ENCODE data around the gene TMEM26. TPM values are rescaled to one million over a fixed set of nuclear protein-coding genes. Genes with fewer than 3 reads are reported as not detected.

The TMEM26 gene
- not detected for total RNA-seq

DNA sequence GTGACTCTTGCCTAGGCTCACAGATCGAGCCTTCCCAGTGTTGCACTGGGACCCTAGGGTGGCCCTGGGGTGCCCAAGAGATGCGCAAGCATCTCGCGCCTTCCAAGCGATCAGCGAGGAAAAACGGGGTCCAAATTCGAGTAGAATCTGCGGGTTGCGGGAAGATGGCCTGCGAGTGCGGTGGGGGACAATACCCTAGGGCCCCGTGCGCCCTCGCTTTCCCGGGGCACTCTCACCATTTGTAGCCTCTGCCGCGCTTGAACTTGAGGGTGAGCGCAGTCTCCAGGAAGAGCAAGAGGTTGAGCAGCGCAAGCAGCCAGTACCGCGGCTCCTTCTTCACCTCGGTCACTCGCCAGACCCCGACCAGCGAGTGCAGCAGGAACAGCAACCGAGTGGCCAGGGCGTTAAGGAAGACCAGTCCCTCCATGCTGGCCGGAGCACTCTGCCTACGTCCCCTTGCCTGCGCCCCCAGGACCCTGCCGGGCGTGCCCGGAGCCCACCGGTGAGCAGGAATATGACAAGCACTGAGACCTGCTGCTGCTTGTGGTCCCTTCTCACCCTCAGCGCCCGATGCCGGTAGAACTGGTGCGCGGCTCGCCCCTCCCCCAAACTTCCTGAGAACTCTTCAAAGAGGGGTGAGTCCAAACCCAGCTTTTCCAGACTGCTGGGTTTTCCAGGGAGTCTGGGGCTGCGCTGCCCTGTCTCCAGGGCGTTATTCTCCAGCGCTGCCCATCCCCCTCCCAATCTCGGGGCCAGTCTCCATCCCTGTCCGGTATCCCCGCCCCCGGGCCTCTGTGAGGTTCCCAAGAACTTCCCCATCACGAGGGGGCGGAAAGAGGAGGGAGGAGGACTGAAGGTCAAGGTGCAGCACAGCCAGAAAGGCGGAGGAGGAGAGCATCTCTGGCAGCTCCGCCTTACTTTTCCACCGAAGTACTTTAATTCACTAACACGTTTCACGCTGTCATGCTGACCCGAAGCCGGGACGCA is at the start of gene TMEM26:
TSS of gene TMEM26 (minus strand) at position 727 of the 987 bp plus-strand sequence. CDS start at position 427, 300 bp downstream.
- peak; percentile 25 for DNase-seq

DNA sequence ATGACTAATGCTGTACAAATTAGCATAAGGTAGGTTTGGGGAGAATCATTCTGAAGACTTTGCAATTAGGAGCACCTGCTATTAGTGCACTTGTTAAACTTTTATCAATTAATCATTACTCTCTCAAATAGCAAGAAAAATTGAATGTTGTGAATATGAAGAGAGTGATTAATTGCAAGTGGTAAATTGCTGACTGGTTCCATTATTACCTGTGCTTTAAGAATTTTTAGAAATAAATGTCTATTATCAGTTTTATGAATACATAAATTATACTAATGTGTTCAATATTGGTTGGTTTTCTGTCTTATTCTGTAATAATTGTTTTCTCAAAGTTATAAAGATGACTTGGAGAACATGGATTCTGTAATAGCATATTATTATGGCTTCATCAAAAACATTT is 47.3 kb upstream of the TMEM26 start:
- H3K27me3 Mint-ChIP-seq: peaks cover 5% of the 10 kb centered on the region
- POLR2A ChIA-PET: no interaction called here
- H3K4me3 Mint-ChIP-seq: no peak overlapping the region
- intact Hi-C loops (cut with DNase I, micrococcal nuclease): no loop called here
- H3K27ac Mint-ChIP-seq: no peak overlapping the region
- no peaks in the 10 kb centered on the region for H3K36me3 Mint-ChIP-seq (ENCODE audit: low read depth)
- no peaks in the 10 kb centered on the region for H3K9me3 Mint-ChIP-seq (ENCODE audit: low read depth)
- no peaks in the 10 kb centered on the region for H3K4me1 Mint-ChIP-seq
- DNase-seq (no peak), ATAC-seq (no peak)
- CTCF ChIA-PET: interaction anchor here (0.6 kb wide), 1 partner anchor 452 kb away, joined by 3 read pairs; no protein-coding TSS in a partner anchor

More for the DNA sequence above, at the start of gene TMEM26:
- Mint-ChIP-seq H3K27me3 (peaks cover 22% of the 10 kb centered on the region), H3K36me3 (ENCODE audit: low read depth) (no peaks in the 10 kb centered on the region), H3K27ac (no peak within 1 kb of the TSS), H3K4me1 (peaks cover 11% of the 10 kb centered on the region), H3K4me3 (peak within 1 kb of the TSS; percentile 25), H3K9me3 (ENCODE audit: low read depth) (no peaks in the 10 kb centered on the region)
- ATAC-seq: peak; percentile 26
- intact Hi-C loops (cut with DNase I, micrococcal nuclease): no loop called here
- POLR2A ChIA-PET: no interaction called here
- CTCF ChIA-PET: interaction anchor here (0.6 kb wide), 1 partner anchor 9 kb away, joined by 3 read pairs; no protein-coding TSS in a partner anchor

DNA sequence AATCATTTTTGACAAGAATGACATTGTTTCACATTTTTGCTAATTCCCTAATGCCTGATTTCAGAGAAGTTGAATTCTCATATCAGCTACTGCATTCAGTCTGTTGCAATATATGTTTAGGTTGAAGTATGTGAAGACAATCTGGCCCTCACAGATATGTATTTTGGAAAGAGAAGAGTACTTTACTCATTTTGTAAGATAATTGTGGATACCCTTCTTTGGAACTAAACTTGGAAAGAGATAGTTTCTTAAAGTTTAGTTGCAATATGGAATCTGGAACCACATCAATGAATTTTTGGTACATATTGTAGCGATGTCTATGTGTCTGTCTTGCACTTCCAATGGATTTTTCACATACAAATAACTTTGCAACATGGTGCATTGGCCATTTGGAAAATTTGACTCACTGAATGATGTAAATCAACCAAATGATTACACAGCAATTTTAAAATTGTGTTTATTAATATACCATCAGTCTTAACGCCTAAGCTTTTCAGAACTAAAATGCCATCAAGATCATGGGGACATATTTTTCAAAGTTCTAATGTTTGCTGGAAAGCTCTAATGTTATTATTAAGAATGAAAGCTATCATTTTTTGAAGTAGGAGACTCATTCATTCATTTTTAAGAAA is 39.3 kb upstream of the TMEM26 start:
- Mint-ChIP-seq H3K27ac (no peak overlapping the region), H3K27me3 (no peaks in the 10 kb centered on the region), H3K4me3 (no peak overlapping the region), H3K36me3 (ENCODE audit: low read depth) (no peaks in the 10 kb centered on the region), H3K4me1 (no peaks in the 10 kb centered on the region), H3K9me3 (ENCODE audit: low read depth) (no peaks in the 10 kb centered on the region)
- DNase-seq (no peak), ATAC-seq (no peak)
- ChIA-PET POLR2A (interaction anchor here (0.5 kb wide), 1 partner anchor 238 kb away, joined by 3 read pairs; no protein-coding TSS in a partner anchor), CTCF (no interaction called here)
- intact Hi-C loops (cut with DNase I, micrococcal nuclease): no loop called here

DNA sequence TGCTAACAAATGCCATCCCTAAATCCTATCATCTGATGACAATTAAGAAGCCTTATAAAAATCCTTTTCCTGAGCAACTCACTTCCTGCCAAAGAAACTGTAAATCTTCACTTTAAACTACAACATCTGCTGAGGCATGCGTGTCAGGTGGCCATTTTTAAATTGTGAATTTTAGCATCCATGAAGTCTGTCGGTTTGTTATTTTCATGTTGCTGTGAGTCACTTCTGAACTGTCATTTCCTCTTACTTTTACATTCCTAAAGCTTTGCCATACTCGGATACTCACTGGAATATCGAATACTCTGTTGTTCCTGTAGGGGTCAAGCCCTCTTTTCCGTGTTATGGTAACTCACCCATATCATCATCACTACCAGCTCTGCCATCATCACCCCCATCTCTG is 34.3 kb upstream of the TMEM26 start:
- POLR2A ChIA-PET: no interaction called here
- DNase-seq: no peak
- Mint-ChIP-seq H3K27ac (no peak overlapping the region), H3K36me3 (ENCODE audit: low read depth) (no peaks in the 10 kb centered on the region), H3K4me3 (no peak overlapping the region), H3K27me3 (peaks cover 2% of the 10 kb centered on the region), H3K9me3 (ENCODE audit: low read depth) (no peaks in the 10 kb centered on the region), H3K4me1 (no peaks in the 10 kb centered on the region)
- intact Hi-C loops (cut with DNase I, micrococcal nuclease): no loop called here
- CTCF ChIA-PET: no interaction called here
- no peak for ATAC-seq

DNA sequence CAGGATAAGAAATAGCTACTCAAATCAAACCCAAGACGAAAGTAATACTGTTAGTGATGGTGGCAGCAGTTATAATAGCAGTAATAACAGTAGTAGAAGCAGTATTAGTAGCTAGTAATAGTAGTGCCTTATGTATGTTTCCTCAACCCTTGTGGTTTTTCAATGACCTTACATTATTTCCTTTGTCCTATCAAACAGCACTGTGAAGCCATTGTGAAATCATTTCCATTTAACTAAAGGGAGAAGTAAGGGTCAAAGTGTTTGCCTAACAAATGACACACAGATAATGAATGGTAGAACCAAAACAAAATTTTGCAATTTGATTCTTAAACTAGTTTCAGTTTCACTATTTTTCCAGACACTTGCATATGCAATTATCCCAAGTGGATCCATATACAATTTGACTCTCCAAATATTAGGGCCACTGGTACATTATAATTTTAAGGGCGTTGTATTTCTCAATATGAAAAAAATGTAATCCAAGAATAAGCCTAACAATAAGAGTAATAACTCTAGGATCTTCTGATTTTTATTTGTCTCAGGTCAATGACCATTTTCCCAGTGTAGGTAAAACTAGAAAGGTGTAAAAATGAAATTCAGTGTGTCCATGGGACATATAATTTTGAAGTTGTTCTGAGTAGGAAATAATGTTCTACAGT is 33.7 kb upstream of the TMEM26 start:
- DNase-seq (no peak), ATAC-seq (no peak)
- ChIA-PET CTCF (no interaction called here), POLR2A (no interaction called here)
- Mint-ChIP-seq H3K27me3 (peaks cover 2% of the 10 kb centered on the region), H3K36me3 (ENCODE audit: low read depth) (no peaks in the 10 kb centered on the region), H3K4me3 (no peak overlapping the region), H3K9me3 (ENCODE audit: low read depth) (no peaks in the 10 kb centered on the region), H3K27ac (no peak overlapping the region), H3K4me1 (no peaks in the 10 kb centered on the region)
- intact Hi-C loops (cut with DNase I, micrococcal nuclease): no loop called here

GRCh38 chr10:61486251-61486650 is 33.1 kb upstream of the TMEM26 start:
- CTCF ChIA-PET: no interaction called here
- no peak overlapping the region for H3K4me3 Mint-ChIP-seq
- POLR2A ChIA-PET: no interaction called here
- no peaks in the 10 kb centered on the region for H3K4me1 Mint-ChIP-seq
- H3K27ac Mint-ChIP-seq: no peak overlapping the region
- intact Hi-C loops (cut with DNase I, micrococcal nuclease): no loop called here
- peaks cover 2% of the 10 kb centered on the region for H3K27me3 Mint-ChIP-seq
- ATAC-seq (no peak), DNase-seq (no peak)
- no peaks in the 10 kb centered on the region for H3K9me3 Mint-ChIP-seq (ENCODE audit: low read depth)
- H3K36me3 Mint-ChIP-seq (ENCODE audit: low read depth): no peaks in the 10 kb centered on the region

DNA sequence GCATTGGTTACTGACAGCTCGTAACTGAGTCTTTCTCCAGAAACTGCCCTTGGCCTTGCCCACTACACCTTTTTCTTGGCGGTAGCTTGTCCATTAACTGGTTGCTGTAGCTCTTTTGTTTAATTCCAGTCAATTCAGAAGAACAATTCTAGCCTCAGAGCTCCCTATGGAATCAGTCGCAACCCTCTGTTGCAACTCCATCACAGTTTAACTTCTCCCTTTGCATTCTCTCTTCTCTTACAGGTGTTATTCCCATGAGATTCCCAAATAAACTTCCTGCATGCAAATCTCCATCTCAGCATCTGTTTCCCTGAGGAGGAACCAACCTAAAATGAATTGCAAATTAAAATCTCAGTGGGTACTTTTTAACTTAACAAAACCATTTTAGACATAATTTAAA is 28.4 kb upstream of the TMEM26 start:
- ChIA-PET CTCF (interaction anchor here (0.8 kb wide), 1 partner anchor 15 kb away, joined by 3 read pairs; no protein-coding TSS in a partner anchor), POLR2A (no interaction called here)
- Mint-ChIP-seq H3K4me1 (no peaks in the 10 kb centered on the region), H3K27me3 (peaks cover 5% of the 10 kb centered on the region), H3K9me3 (ENCODE audit: low read depth) (no peaks in the 10 kb centered on the region), H3K36me3 (ENCODE audit: low read depth) (no peaks in the 10 kb centered on the region), H3K4me3 (no peak overlapping the region), H3K27ac (no peak overlapping the region)
- DNase-seq: no peak
- ATAC-seq: no peak
- intact Hi-C loops (cut with DNase I, micrococcal nuclease): no loop called here

- Mint-ChIP-seq H3K9me3 (ENCODE audit: low read depth) (no peaks in the 10 kb centered on the region), H3K4me1 (no peaks in the 10 kb centered on the region), H3K27me3 (peaks cover 5% of the 10 kb centered on the region), H3K27ac (no peak overlapping the region), H3K4me3 (no peak overlapping the region), H3K36me3 (ENCODE audit: low read depth) (no peaks in the 10 kb centered on the region)
- DNase-seq (no peak), ATAC-seq (no peak)
- ChIA-PET POLR2A (no interaction called here), CTCF (no interaction called here)
- intact Hi-C loops (cut with DNase I, micrococcal nuclease): no loop called here
These were observed 27.0 kb upstream of the TMEM26 start for GRCh38 chr10:61480208-61480607.

GRCh38 chr10:61478621-61479312 is 25.6 kb upstream of the TMEM26 start:
- ChIA-PET CTCF (no interaction called here), POLR2A (no interaction called here)
- intact Hi-C loops (cut with DNase I, micrococcal nuclease): no loop called here

GRCh38 chr10:61477451-61477850 is 24.3 kb upstream of the TMEM26 start:
- no peaks in the 10 kb centered on the region for H3K9me3 Mint-ChIP-seq (ENCODE audit: low read depth)
- H3K27me3 Mint-ChIP-seq: peaks cover 2% of the 10 kb centered on the region
- H3K4me1 Mint-ChIP-seq: no peaks in the 10 kb centered on the region

More at GRCh38 chr10:61478621-61479312, 25.6 kb upstream of the TMEM26 start:
- Mint-ChIP-seq H3K27me3 (peaks cover 3% of the 10 kb centered on the region), H3K4me1 (no peaks in the 10 kb centered on the region), H3K27ac (no peak overlapping the region), H3K4me3 (no peak overlapping the region), H3K9me3 (ENCODE audit: low read depth) (no peaks in the 10 kb centered on the region), H3K36me3 (ENCODE audit: low read depth) (no peaks in the 10 kb centered on the region)
- ATAC-seq: no peak
- no peak for DNase-seq

GRCh38 chr10:61476529-61476928 is 23.3 kb upstream of the TMEM26 start:
- ATAC-seq (no peak), DNase-seq (no peak)
- Mint-ChIP-seq H3K9me3 (ENCODE audit: low read depth) (no peaks in the 10 kb centered on the region), H3K4me3 (no peak overlapping the region), H3K27ac (no peak overlapping the region), H3K36me3 (ENCODE audit: low read depth) (no peaks in the 10 kb centered on the region), H3K27me3 (peaks cover 2% of the 10 kb centered on the region), H3K4me1 (no peaks in the 10 kb centered on the region)
- ChIA-PET CTCF (no interaction called here), POLR2A (no interaction called here)
- intact Hi-C loops (cut with DNase I, micrococcal nuclease): no loop called here

More at GRCh38 chr10:61477451-61477850, 24.3 kb upstream of the TMEM26 start:
- intact Hi-C loops (cut with DNase I, micrococcal nuclease): no loop called here
- DNase-seq: no peak
- ChIA-PET CTCF (no interaction called here), POLR2A (no interaction called here)
- ATAC-seq: no peak
- Mint-ChIP-seq H3K4me3 (no peak overlapping the region), H3K36me3 (ENCODE audit: low read depth) (no peaks in the 10 kb centered on the region), H3K27ac (no peak overlapping the region)
